GM19351 (cell line): ENCODE measurements around the gene C22orf42.
"Not testable (repeated sequence)": the region's sequence is repeated elsewhere in the genome, so short reads cannot be mapped to it uniquely, and the experiment has no call there.

Experiments
- ATAC-seq: cut with Tn5 transposase; IDR thresholded peaks from one replicate; pipeline ENCODE4 v1.9.1; 2021; ENCODE audit warnings: mild to moderate bottlenecking, moderate library complexity; ENCODE audit not compliant: unreplicated experiment

Gene C22orf42, protein sequence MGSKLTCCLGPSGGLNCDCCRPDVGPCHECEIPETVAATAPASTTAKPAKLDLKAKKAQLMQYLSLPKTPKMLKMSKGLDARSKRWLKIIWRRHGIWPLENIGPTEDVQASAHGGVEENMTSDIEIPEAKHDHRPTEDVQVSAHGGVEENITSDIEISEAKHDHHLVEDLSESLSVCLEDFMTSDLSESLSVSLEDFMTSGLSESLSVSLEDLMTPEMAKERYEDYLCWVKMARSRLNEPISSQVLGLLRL

DNA sequence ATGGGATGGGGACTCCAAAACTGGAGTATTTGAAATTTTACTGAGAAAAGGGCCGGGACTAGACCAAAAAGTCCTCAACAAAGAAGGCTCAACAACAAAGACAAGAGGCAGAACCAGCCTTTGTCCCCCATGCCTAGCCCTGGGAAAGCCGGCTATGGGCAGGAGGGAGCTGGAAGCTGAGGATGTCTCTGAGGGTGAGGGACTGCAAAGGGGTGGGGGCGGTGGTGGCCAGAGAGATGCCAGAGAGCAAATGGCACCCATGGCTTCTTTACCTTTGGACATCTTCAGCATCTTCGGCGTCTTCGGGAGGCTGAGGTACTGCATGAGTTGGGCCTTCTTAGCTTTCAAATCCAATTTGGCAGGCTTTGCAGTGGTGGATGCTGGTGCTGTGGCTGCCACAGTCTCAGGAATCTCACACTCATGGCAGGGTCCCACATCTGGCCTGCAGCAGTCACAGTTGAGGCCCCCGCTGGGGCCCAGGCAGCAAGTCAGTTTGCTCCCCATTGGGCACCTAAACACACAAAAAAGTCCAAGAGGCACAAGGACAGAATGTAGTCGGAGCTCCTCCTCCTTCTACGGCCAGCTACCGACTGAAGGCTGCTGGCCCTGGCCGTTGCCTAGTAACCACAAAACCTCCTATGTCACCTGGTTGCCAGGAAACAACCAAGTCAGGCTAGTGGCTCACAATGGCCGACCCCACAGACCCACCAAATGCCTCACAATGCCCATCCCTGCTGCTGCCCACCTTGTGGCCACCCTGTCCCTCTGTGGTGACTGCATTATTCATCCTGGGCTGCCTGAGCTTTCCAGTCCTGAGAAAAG is at the start of gene C22orf42:
Gene C22orf42, minus strand, starts transcription at position 592 of the 822 bp plus-strand sequence. Its CDS starts 88 bp downstream, at position 504.
- ATAC-seq, result no peak

DNA sequence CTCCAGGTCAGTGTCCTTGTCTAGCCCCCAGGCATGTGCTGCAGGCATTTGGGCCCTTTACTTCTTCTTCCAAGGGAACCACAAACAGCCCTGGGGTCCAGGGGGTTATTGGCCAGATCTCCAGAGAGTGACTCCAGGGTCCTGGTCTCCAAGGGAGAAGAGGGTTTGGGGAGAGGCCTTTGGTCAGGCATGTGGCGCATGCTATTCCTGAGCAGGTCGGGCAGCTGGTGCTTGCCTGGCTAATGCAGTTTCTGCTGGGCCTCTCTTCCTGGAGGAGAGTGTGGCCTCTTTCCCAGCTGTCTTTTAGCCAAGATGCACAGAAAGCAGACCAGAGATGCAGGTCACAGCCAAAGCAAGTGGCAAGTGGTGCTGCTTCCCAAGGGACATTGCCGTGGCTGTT is 49.6 kb upstream of the C22orf42 start:
- no peak for ATAC-seq

GRCh38 chr22:32207971-32208480 is 48.9 kb upstream of the C22orf42 start:
- ATAC-seq, result no peak

DNA sequence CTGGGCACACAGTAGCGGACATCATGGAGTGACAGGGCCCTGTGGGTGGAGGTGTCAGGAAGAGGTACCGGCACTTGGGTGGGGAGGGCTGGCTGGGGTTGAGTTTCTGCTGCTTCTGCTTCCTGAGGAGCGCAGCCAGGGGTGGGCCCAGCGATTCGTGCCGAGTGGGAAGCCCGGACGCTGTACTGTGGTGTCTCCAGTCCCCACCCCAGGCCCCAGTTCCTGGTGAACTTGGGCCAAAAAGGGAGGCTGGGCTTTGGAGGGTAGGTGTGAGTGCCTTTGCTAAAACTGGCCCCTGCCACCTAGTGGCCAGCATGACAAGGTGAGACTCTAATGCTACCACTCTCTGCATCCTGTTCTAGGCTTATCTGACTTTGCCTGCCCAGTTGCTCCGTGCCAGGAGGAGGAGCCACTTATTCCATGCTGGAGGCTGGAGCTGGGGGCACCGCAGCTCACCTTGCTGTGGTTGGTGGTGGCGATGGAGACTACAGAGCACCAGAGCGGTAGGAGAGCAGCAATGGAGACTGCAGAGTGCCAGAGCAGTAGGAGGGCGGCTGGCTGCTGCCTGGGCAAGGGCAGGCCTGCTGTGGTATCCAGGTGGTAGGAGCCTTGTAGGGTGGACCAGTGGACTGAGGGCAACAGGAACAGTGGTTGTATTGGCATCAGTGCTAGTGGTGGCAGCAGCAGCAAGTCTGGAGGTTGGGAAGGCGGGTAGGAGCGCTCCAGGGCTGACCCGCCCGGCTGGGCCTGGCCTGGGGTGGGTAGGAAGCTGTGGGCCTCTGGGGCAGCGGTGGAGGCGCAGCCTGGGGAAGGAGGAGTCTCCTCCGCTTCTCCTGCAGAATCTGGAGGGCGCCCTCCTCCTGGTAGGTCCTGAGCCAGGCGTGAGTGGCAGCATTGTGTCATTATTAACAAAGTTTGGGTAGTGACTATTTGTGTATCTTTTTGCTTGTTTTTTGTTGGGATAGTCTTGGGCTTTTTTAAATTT is 48.0 kb upstream of the C22orf42 start:
- ATAC-seq, result no peak

- no peak for ATAC-seq
These were observed 47.1 kb upstream of the C22orf42 start for GRCh38 chr22:32205974-32206773.

DNA sequence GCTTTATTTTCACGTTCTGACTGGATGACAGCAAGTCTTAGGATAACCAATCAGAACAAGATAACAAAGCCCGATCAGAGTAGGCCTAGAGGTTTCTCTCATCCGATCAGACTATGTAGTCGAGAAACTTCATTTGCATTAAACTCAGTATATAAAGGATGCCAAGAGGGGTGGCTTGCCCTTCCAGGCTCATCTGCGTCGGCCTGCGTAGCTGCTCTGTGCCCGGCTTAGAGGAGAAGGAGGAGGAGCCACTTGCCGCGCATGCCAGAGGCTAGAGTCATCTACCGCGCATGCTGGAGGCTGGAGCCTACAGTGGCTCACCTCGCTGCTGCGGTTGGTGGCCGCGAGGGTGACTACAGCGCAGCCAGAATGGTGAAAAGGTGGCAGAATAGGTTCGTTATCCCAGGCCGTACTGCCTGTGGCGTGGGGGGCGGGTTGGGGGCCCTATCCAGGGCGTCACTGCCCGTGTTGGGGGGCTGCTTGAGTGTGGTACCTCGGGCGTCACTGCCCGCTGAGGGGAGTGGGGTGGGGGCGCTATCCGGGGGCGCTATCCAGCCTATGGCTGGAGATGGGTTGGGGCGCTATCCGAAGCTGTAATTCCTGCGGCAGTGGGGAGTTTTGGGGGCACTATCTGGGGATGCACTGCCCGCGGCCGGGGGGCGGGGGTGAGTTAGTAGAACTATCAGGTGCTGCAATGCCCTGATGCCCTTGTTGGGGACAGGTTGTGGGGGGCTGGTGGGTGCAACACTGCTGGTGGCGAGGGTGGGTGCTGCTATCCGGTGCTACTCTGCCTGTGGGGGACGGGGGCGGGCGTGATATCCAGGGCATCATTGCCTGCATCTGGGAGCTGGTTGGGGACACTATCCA is 46.0 kb upstream of the C22orf42 start, which contains the start of gene RFPL2:
Gene RFPL2, minus strand, starts transcription at position 218 of the 867 bp plus-strand sequence. CDS start 2,622 bp downstream, outside the sequence.
- no peak for ATAC-seq

GRCh38 chr22:32204040-32204855 is 45.1 kb upstream of the C22orf42 start:
- no peak for ATAC-seq

GRCh38 chr22:32203181-32204039 is 44.3 kb upstream of the C22orf42 start:
- no peak for ATAC-seq

- no peak for ATAC-seq
These were observed 43.6 kb upstream of the C22orf42 start for GRCh38 chr22:32202539-32203180.

- ATAC-seq, result no peak
These were observed 43.0 kb upstream of the C22orf42 start for GRCh38 chr22:32202161-32202538.

GRCh38 chr22:32200752-32201151 is 41.6 kb upstream of the C22orf42 start:
- ATAC-seq, result no peak

DNA sequence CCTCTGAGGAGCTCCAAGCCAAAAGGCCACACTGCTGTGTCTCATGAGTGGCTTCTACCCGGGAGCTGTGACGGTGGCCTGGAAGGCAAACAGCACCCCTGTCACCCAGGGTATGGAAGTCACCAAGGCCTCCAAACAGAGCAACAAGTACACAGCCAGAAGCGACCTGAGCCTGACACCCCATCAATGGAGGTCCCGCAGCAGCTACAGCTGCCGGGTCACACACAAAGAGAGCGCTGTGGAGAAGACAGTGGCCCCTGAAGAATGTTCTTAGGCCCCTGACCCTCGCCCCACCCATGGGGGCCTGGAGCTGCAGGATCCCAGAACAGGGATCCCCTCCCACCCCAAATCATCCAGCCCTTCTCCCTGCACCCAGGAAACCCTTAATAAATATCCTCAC is 40.9 kb upstream of the C22orf42 start:
- ATAC-seq, result no peak

- ATAC-seq, result no peak
These were observed 40.2 kb upstream of the C22orf42 start for GRCh38 chr22:32199341-32199740.

DNA sequence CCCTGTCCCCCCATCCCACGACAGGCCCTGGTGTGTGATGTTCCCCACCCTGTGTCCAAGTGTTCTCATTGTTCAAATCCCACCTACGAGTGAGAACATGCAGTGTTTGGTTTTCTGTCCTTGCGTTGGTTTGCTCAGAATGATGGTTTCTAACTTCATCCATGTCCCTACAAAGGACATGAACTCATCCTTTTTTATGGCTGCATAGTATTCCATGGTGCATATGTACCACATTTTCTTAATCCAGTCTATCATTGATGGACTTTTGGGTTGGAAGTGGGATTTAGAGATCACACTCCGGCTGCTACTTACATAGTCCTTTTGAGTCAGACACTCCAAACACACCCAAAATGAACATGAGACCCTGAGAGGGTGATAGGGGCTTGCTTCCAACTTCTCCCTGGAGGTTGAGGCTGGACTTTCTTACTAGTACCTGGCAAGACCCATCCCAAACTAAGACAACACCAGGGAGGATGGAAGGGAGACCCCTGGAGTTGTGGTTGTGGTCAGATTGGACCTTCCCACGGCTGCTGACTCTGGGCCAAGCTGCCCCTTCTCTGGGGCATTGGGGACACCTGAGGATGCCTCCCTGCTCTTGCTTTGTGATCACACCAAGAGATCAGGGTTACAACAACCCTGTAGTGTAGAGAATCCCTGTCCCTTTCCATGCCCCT is 38.6 kb upstream of the C22orf42 start:
- not testable (repeated sequence) for ATAC-seq

- not testable (repeated sequence) for ATAC-seq
These were observed 36.8 kb upstream of the C22orf42 start for GRCh38 chr22:32195900-32196299.

DNA sequence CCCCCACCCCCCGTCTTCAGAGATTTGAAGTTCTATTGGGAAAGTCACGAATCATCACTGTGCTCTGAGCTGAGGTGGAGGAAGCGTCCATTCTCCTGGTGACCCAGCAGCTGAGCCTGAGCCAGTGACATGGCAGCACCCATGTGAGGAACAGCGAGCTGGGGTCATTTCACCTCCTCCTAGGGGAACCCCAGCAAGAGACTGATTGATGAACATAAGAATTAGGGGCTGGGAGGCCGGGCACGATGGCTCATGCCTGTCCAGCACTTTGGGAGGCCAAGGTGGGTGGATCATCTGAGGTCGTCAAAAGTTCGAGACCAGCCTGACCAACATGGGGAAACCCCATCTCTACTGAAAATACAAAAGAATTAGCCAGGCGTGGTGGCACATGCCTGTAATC is 34.2 kb upstream of the C22orf42 start:
- not testable (repeated sequence) for ATAC-seq
